Muscle layer of colon (tissue), 2 donors: ENCODE data around the gene LINGO1.

Experiments
- H3K27ac ChIP-seq: one replicate; pipeline ENCODE4 v1.7.0; 2013; ENCODE audit warnings: low read depth, mild to moderate bottlenecking, low read length, moderate library complexity
- H3K27me3 ChIP-seq, 2 donors: one replicate each; pipeline ENCODE4 v1.7.0; 2013; ENCODE audit warnings: low read length in 2 of 2, mild to moderate bottlenecking in 2 of 2; ENCODE audit not compliant: insufficient read depth in 2 of 2, control insufficient read depth in 1 of 2
- H3K36me3 ChIP-seq: one replicate; pipeline ENCODE4 v1.7.0; 2013; ENCODE audit warnings: mild to moderate bottlenecking, low read length; ENCODE audit not compliant: insufficient read depth
- H3K4me1 ChIP-seq: one replicate; pipeline ENCODE4 v1.7.0; 2013; ENCODE audit warnings: mild to moderate bottlenecking, low read length; ENCODE audit not compliant: insufficient read depth
- H3K4me3 ChIP-seq, 2 donors: one replicate each; pipeline ENCODE4 v1.7.0; 2013; ENCODE audit warnings: low read length in 2 of 2, low read depth in 1 of 2, mild to moderate bottlenecking in 1 of 2, moderate library complexity in 1 of 2
- H3K9ac ChIP-seq: one replicate; pipeline ENCODE4 v1.7.0; 2013; ENCODE audit warnings: low read length
- H3K9me3 ChIP-seq: one replicate; pipeline ENCODE4 v1.7.0; 2013; ENCODE audit warnings: mild to moderate bottlenecking, low read length
- donor health status: abdominal sarcoma.
- donor health status: Adenocarcinoma of cecum.

The LINGO1 gene

DNA sequence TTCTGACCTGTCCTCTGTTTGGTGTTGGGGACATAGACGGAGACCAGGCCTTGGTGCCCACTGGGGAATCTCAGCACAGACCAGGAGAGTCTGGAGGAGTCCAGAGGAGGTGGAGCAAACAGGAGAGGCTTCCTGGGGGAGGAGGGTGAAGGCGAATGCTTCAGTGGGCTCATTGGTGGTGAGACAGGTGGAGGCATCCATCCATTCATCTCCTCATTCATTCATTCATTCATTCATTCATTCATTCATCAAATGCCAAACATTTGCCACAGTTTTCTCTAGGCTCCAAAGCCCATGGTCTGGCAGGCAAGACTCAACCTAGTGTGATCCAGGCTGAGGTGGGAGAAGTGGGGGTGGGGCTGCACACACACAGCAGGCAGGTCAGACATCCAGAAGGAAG is 7.9 kb upstream of the LINGO1 start:
- no peaks in the 10 kb centered on the region for H3K36me3 ChIP-seq
- H3K27ac ChIP-seq: no peak overlapping the region
- H3K27me3 ChIP-seq: peaks cover 0 to 15% of the 10 kb centered on the region in 2 donors
- no peaks in the 10 kb centered on the region for H3K4me1 ChIP-seq
- no peak overlapping the region for H3K4me3 ChIP-seq
- H3K9me3 ChIP-seq: no peaks in the 10 kb centered on the region
- no peak overlapping the region for H3K9ac ChIP-seq

DNA sequence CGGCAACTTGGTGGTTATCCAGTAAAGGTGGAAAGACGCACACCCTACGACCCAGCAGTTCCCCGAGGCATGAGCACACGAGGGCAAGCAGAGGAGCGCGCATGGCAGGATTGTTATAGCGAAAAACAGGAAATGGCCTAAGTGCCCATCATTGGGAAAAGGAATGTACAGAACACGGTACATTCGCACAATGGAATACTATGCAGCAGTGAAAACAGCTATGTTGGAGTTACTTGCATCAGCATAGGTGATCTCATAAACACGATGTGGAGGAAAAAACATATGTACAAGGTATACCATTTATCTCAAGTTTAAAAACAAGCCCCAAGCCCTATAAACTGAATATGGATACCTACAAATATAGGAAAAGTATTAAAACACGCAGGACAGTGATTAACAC is 6.7 kb upstream of the LINGO1 start:
- Histone ChIP-seq H3K9ac (no peak overlapping the region), H3K36me3 (no peaks in the 10 kb centered on the region), H3K27ac (no peak overlapping the region), H3K4me3 (no peak overlapping the region), H3K4me1 (no peaks in the 10 kb centered on the region), H3K9me3 (no peaks in the 10 kb centered on the region), H3K27me3 (peaks cover 5 to 26% of the 10 kb centered on the region in 2 donors)

DNA sequence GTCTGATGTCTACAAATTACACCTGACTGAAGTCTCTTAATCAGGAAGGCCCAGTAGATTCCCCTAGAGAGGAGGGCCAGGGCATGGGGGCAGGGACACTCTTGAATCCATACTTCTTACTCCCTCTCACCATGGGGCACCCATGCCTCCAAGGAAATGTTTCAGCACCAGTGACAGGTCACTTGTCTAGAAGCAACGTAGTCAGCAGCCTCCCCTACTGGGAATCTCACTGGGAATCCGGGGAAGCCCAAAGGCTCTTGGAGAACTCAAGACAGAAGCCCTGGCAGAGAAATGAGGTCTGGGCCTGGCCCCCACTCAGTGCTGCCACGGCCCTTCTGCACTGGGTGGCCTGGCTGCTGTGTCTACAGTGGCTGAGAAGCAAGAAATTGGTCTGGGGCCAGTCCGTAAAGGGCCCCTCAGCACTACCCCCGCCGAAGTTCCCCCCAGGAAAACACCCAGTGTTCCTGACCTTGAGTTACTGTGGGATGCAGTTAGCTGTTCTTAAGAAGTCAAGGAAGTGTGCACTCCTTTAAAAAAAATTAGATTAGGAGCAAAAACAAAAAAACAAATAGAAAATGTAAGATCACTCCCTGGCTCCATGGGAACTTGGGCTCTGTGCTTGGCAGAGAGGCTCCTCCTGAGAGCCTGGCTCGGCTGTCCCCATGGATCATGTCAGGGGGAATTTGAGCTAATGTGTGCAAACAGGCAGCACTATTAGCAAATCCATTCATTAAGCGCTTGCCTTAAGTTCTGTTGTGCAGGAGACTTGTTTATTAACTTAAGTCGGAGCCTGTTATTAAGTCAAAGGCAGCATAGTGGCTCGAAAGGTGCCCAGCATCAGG is 5.4 kb upstream of the LINGO1 start:
- no peaks in the 10 kb centered on the region for H3K36me3 ChIP-seq
- H3K9ac ChIP-seq: no peak overlapping the region
- H3K27me3 ChIP-seq: peaks cover 15 to 38% of the 10 kb centered on the region in 2 donors
- no peak overlapping the region for H3K4me3 ChIP-seq
- H3K4me1 ChIP-seq: peaks cover 10% of the 10 kb centered on the region
- no peaks in the 10 kb centered on the region for H3K9me3 ChIP-seq
- no peak overlapping the region for H3K27ac ChIP-seq

DNA sequence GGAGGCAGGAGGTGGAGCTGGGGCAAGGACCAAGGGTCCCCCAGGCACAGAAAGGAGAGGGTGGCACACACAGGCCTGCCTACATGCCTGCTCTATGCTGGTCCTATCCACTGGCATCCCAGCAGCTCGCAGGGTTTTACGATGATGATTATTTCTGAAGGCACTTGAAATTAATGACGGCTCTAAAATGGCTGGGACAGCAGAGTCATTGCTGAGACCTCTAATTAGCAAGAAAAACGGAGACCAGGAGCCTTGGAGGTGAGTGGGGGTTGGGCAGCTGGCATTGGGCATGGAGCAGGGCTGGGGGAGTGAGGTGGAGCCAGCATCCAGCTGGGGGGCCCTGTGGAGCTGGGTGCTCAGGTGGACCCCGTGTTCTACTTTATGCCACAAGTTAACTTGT is 3.5 kb upstream of the LINGO1 start:
- Histone ChIP-seq H3K4me1 (peaks cover 15% of the 10 kb centered on the region), H3K4me3 (no peak overlapping the region), H3K27me3 (peaks cover 24 to 41% of the 10 kb centered on the region in 2 donors), H3K9ac (no peak overlapping the region), H3K36me3 (no peaks in the 10 kb centered on the region), H3K27ac (no peak overlapping the region), H3K9me3 (no peaks in the 10 kb centered on the region)

DNA sequence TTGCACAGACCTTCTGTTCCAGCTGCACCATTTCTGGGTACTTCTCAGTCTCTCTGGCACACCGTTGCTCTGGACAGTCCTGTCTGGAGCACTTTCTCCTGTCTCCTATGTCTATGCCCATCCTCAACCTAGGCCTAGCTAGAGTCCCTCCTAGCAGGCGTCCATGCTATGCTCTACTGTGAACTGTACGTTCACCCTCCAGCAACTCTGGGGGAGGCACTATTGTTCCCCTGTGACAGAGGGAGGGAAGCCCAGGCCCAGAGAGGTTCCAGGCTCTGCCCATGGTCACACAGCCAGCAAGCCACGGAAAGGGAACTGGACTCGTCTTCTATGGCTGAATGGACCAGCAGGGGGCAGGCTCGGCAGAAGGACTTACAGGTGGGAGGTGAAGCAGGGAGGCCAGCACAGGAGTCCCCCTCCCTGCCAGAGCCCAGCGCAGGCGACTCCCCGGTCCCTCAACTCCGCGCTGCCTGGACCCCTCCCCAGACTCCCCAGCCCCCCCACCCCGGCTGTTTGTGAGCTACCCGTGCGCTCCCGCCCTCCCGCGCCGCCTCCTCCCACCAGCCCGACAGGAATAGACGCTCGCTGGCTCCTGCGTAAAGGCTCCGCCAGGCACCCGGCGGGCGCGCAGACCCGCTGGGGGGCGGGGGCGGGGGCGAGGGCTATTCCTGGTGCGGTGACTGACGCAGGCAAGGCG is 1.7 kb upstream of the LINGO1 start:
- H3K9ac ChIP-seq: no peak overlapping the region
- H3K4me3 ChIP-seq: no peak overlapping the region
- no peaks in the 10 kb centered on the region for H3K36me3 ChIP-seq
- peaks cover 15% of the 10 kb centered on the region for H3K4me1 ChIP-seq
- H3K9me3 ChIP-seq: no peaks in the 10 kb centered on the region
- H3K27ac ChIP-seq: no peak overlapping the region
- H3K27me3 ChIP-seq: peaks cover 24 to 56% of the 10 kb centered on the region in 2 donors

DNA sequence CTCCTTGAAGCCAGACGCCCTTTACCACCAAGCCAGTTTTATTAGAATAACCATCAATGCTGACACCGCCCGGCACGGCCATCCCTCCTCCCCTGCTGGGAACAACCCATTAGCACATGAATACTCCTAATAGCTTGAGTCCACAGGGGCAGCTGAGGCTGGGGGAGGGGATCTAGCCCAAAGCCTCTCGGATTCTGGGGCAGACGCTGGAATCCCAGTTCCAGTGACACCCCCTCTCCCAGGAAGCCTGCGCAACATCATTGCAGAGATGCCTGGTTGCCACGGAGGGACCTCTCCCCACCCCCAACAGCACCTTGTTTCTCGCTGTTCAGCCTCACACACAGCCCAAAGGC is 1.2 kb upstream of the LINGO1 start:
- no peak overlapping the region for H3K27ac ChIP-seq
- no peaks in the 10 kb centered on the region for H3K9me3 ChIP-seq
- no peaks in the 10 kb centered on the region for H3K36me3 ChIP-seq
- peak overlapping the region in 1 of 2 donors; percentile 53 for H3K4me3 ChIP-seq
- no peak overlapping the region for H3K9ac ChIP-seq
- H3K27me3 ChIP-seq: peaks cover 24 to 58% of the 10 kb centered on the region in 2 donors
- peaks cover 15% of the 10 kb centered on the region for H3K4me1 ChIP-seq

DNA sequence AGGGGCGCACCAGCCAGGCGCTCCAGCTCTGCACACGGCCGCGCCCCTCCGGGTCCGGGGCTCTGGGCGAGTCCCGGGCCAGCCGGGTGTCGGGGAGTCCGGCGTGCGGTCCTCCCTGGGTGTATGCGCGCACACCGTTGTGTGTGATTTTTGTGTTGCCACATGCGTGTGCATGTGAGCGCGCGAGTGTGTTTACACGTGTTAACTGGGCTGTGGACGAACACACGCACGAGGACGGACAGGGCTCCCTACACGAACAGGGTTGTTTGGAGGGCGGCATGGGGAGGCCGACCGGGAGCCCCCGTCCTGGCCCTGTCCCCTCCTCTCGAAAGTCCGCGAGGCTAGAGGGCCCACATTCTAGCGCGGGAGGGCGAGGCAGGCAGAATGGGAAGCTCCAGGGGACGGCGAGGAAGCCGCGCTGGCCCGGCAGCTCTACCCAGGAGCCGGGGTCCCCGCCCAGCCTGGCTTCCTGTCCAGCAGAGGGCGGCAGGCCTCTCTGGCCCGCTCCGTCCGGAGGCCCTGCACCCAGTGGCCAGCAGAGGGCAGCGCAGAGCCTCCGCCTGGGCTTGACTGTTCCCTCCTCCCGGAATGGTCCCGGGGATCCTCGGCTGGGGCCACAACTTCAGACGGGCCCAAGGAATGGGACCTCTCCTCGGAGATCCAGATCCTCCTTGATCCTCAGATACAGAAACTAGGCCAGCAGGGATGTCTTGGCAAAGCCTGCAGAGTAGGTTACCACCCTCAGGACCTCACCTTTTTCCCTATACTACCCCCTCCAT is 611 bp upstream of the LINGO1 start:
- H3K27me3 ChIP-seq: peaks cover 24 to 58% of the 10 kb centered on the region in 2 donors
- no peak overlapping the region for H3K27ac ChIP-seq
- H3K4me3 ChIP-seq: peak overlapping the region; percentile 53 to 62
- no peak overlapping the region for H3K9ac ChIP-seq
- no peaks in the 10 kb centered on the region for H3K36me3 ChIP-seq
- H3K9me3 ChIP-seq: no peaks in the 10 kb centered on the region
- H3K4me1 ChIP-seq: peaks cover 15% of the 10 kb centered on the region

DNA sequence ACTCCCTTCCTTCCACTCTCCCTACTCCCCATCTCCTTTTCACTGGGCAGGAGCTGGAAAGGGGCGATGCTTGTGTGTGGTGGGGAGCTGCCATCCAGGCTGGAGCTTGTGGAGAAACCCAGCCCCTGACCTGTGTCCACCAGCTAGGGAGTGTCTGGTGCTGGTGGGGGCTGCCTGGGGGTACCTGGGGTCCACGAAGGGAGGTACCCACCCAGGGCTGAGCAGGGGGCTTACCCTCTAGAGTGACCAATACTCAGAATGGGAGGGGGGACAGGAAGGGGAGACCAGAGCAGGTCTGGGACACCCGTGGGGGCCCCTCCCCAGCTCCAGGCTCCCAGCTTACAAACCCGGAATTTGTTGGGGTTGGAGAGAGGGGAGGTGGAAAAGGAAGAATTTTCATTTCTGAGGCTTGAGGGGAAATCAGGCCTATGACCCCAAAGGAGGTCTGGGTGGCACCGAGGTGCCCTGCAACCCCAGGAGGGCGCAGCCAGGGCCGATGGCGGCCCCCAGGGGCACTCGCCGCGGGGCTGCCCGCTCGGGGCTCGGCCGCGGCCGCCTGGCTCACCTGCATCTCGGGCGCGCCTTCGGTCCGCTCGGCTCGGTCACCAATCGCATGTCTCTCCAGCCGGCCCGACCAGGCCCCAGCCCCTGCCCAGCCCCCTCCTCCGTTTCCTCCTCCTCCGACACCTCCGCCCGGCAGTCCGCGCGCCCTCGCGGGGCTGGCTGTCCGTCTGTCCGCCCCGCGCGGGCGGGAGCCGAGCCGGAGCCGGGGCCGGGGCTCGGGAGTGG is 773 bp downstream of the LINGO1 start:
- Histone ChIP-seq H3K9me3 (no peaks in the 10 kb centered on the region), H3K36me3 (no peaks in the 10 kb centered on the region), H3K9ac (no peak overlapping the region), H3K4me3 (peak overlapping the region in 1 of 2 donors; percentile 21), H3K27me3 (peaks cover 24 to 58% of the 10 kb centered on the region in 2 donors), H3K27ac (no peak overlapping the region), H3K4me1 (peaks cover 15% of the 10 kb centered on the region)

DNA sequence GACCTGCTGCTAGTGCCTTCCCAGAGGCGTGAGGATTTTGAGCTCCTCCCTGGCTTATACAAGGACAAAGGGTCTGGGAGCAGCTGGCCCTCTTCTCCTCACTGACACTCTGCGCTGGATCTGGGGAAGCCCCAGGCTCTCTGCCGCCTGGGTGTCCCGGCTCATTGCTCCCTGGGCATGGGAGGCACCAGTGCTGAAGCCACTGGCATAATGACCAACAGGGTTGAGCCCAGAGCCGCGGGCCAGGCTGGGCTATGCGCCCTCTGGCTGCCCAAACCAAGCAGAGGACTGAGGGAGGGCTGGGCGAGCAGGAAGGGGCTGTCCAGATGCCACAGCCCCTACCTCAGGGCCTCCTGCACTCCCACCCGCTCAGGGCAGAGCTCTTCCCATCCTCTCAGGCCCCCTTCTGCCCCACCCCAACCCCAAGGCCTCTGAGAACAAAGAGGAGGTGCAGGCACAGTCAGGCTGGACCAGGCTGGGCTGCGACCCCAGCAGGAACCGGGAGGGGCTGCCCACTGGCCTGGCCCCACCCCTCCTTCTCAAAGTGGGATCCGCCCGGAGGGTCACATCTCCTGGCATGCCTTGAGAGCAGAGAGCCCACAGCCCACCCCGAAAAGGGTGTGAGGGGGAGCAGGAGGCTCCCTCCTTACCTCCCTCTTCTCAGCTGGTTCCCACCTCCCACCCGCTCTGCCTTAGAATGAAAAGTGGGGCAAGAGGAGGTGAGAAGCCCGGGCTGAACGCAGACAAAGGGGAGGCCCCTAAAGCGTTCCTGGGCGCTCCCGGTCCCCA is 1.6 kb downstream of the LINGO1 start:
- no peaks in the 10 kb centered on the region for H3K36me3 ChIP-seq
- no peak overlapping the region for H3K4me3 ChIP-seq
- no peak overlapping the region for H3K9ac ChIP-seq
- H3K4me1 ChIP-seq: peaks cover 15% of the 10 kb centered on the region
- H3K27me3 ChIP-seq: peaks cover 24 to 58% of the 10 kb centered on the region in 2 donors
- H3K27ac ChIP-seq: no peak overlapping the region
- no peaks in the 10 kb centered on the region for H3K9me3 ChIP-seq

DNA sequence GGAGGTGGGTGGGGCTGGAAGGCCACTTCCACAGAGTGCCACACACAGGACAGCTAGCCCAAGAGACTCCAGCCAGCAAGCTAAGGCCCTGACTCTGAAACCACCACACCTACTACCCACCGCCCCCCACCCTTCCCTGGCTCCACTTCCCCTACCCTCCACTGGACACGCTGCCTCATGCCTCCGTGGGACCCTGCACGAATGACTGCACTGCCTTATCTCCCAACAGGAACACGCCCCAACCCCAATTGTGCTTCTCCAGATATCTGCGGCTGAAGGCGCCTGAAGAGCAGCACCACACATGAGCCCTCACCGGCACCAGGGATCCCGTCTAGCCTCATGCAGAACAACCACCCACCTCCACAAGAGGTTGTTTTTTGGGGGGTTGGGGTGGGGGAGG is 2.7 kb downstream of the LINGO1 start:
- Histone ChIP-seq H3K27ac (no peak overlapping the region), H3K4me1 (peaks cover 15% of the 10 kb centered on the region), H3K27me3 (peaks cover 21 to 48% of the 10 kb centered on the region in 2 donors), H3K4me3 (no peak overlapping the region), H3K9ac (no peak overlapping the region), H3K9me3 (no peaks in the 10 kb centered on the region), H3K36me3 (no peaks in the 10 kb centered on the region)
